Sigmoid colon (tissue), 7 donors: Measurements from ENCODE around the gene THRB. TPM values are rescaled to one million over a fixed set of nuclear protein-coding genes. Genes with fewer than 3 reads are reported as not detected.

Experiments used
- DNase-seq: peaks from one replicate; pipeline ENCODE4 v3.0.0-alpha.2; 2019
- H3K27ac ChIP-seq, 4 donors: fragments of 200-600 bp; sonication (generic); one replicate each; pipeline ENCODE4 v1.5.1; 2016 to 2019; ENCODE audit warnings: mild to moderate bottlenecking in 1 of 4
- H3K27me3 ChIP-seq, 3 donors: fragments of 200-600 bp; sonication (generic); one replicate each; pipeline ENCODE4 v1.5.1; 2019; ENCODE audit warnings: mild to moderate bottlenecking in 1 of 3
- H3K36me3 ChIP-seq, 4 donors: fragments of 200-600 bp; sonication (generic); one replicate each; pipeline ENCODE4 v1.5.1; 2016 to 2019
- H3K4me1 ChIP-seq, 4 donors: fragments of 200-600 bp; sonication (generic); one replicate each; pipeline ENCODE4 v1.5.1; 2017 to 2019
- H3K4me3 ChIP-seq, 4 donors: fragments of 200-600 bp; sonication (generic); one replicate each; pipeline ENCODE4 v1.5.1; 2017 to 2019; ENCODE audit warnings: mild to moderate bottlenecking in 2 of 4, moderate library complexity in 1 of 4
- H3K9me3 ChIP-seq, 4 donors: fragments of 200-600 bp in 3 of 4; sonication (generic) in 3 of 4; one replicate each; pipeline versions ENCODE4 v1.5.1 to v1.6.1; 2013 to 2019
- CTCF ChIP-seq, 4 experiments: fragments of 450-650 bp in 3 of 4; fragments of 200-600 bp in 1 of 4; IDR thresholded peaks; one replicate each; pipeline ENCODE4 v1.5.1; 2016 to 2019; ENCODE audit warnings: antibody characterized with exemption in 4 of 4, mild to moderate bottlenecking in 3 of 4, moderate library complexity in 2 of 4
- EP300 ChIP-seq, 4 donors: sonication (generic); formaldehyde crosslinking; IDR thresholded peaks; one replicate each; pipeline ENCODE4 v1.6.1; 2017; ENCODE audit warnings: antibody characterized with exemption in 4 of 4
- POLR2A ChIP-seq, 2 donors: fragments of 450-650 bp; IDR thresholded peaks; one replicate each; pipeline ENCODE4 v1.6.1; 2016; ENCODE audit warnings: antibody characterized with exemption in 2 of 2, mild to moderate bottlenecking in 2 of 2, moderate library complexity in 2 of 2
- POLR2AphosphoS5 ChIP-seq, 4 donors: sonication (generic); formaldehyde crosslinking; IDR thresholded peaks; one replicate each; pipeline ENCODE4 v1.6.1; 2017; ENCODE audit warnings: antibody characterized with exemption in 4 of 4
- WGBS, 2 donors: extraction: QIAGEN DNeasy Blood & Tissue Kit; methylation state at CpG; one replicate each; pipeline ENCODE4 v1.1.7; 2013; 5-methylcytosine and 5-hydroxymethylcytosine counted together
- intact Hi-C: fragments of 100-400 bp; cut with DNase I; formaldehyde crosslinking; loops from one replicate; pipeline ENCODE4 v1.15.1; 2023
- polyA plus RNA-seq, 3 donors: library from polyadenylated mRNA; stranded (reverse); fragments of 200-250 nt; gene quantifications; one replicate each; pipeline ENCODE4 v1.2.3, GENCODE V29; 2013
- total RNA-seq, 4 donors: library from RNA; depleted of rRNA; stranded (reverse); fragments of >200 nt; gene quantifications; one replicate each; pipeline ENCODE4 v1.1.0, GENCODE V29; 2016
- donor health status: healthy with polysubstance abuse.
- donor health status: Bipolar disorder and iron deficiency.
- donor health status: healthy.

The THRB gene
- total and polyA plus RNA-seq, 7 donors: 7.2 to 49.5 (median 29.7) TPM

GRCh38 chr3:24339266-24339825 is 155.3 kb downstream of the THRB start:
- intact Hi-C loops: no loop called here
- TF ChIP-seq CTCF (IDR thresholded peaks at IDR 0.05) (no peak), EP300 (IDR thresholded peaks at IDR 0.05) (no peak), POLR2A (IDR thresholded peaks at IDR 0.05) (no peak), POLR2AphosphoS5 (IDR thresholded peaks at IDR 0.05) (no peak)
- no peak for DNase-seq
- Histone ChIP-seq H3K4me3 (no peak overlapping the region), H3K9me3 (no peaks in the 10 kb centered on the region), H3K4me1 (peaks cover 0 to 64% (median 37%) of the 10 kb centered on the region in 4 donors), H3K36me3 (no peaks in the 10 kb centered on the region), H3K27me3 (no peaks in the 10 kb centered on the region), H3K27ac (no peak overlapping the region)
- WGBS, 2 donors: 64 to 72% methylated on average over 5 of the region's 5 CpGs

GRCh38 chr3:24338409-24339130 is 156.1 kb downstream of the THRB start:
- no peak for DNase-seq
- no peaks in the 10 kb centered on the region for H3K36me3 ChIP-seq
- TF ChIP-seq EP300 (IDR thresholded peaks at IDR 0.05) (no peak), POLR2AphosphoS5 (IDR thresholded peaks at IDR 0.05) (no peak), POLR2A (IDR thresholded peaks at IDR 0.05) (no peak), CTCF (IDR thresholded peaks at IDR 0.05) (no peak)
- no peaks in the 10 kb centered on the region for H3K9me3 ChIP-seq
- no peak overlapping the region for H3K27ac ChIP-seq
- H3K27me3 ChIP-seq: no peaks in the 10 kb centered on the region
- peaks cover 0 to 57% (median 33%) of the 10 kb centered on the region in 4 donors for H3K4me1 ChIP-seq
- H3K4me3 ChIP-seq: no peak overlapping the region
- intact Hi-C loops: no loop called here
- 19 to 62% methylated on average over 5 of the region's 5 CpGs for WGBS, 2 donors

- intact Hi-C loops: no loop called here
- Histone ChIP-seq H3K36me3 (peaks cover 0 to 6% (median 0%) of the 10 kb centered on the region in 4 donors), H3K27ac (no peak overlapping the region), H3K4me1 (peaks cover 0 to 36% (median 26%) of the 10 kb centered on the region in 4 donors), H3K27me3 (no peaks in the 10 kb centered on the region), H3K4me3 (no peak overlapping the region), H3K9me3 (no peaks in the 10 kb centered on the region)
- TF ChIP-seq CTCF (IDR thresholded peaks at IDR 0.05) (no peak), POLR2AphosphoS5 (IDR thresholded peaks at IDR 0.05) (no peak), POLR2A (IDR thresholded peaks at IDR 0.05) (no peak), EP300 (IDR thresholded peaks at IDR 0.05) (no peak)
- no peak for DNase-seq
- WGBS, 2 donors: 70 to 85% methylated on average over 3 of the region's 3 CpGs
Measured at GRCh38 chr3:24336101-24336500, 158.5 kb downstream of the THRB start.

- 83 to 93% methylated on average over 3 of the region's 3 CpGs for WGBS, 2 donors
- Histone ChIP-seq H3K36me3 (peaks cover 0 to 6% (median 2%) of the 10 kb centered on the region in 4 donors), H3K27ac (no peak overlapping the region), H3K4me3 (no peak overlapping the region), H3K9me3 (no peaks in the 10 kb centered on the region), H3K4me1 (peaks cover 0 to 3% (median under 1%) of the 10 kb centered on the region in 4 donors), H3K27me3 (no peaks in the 10 kb centered on the region)
- intact Hi-C loops: no loop called here
- TF ChIP-seq CTCF (IDR thresholded peaks at IDR 0.05) (no peak), EP300 (IDR thresholded peaks at IDR 0.05) (no peak), POLR2A (IDR thresholded peaks at IDR 0.05) (no peak), POLR2AphosphoS5 (IDR thresholded peaks at IDR 0.05) (no peak)
- no peak for DNase-seq
Measured at GRCh38 chr3:24332092-24332491, 162.6 kb downstream of the THRB start.
